ENCODE measurements around the gene FBP2. TPM values are rescaled to one million over a fixed set of nuclear protein-coding genes. Genes with fewer than 3 reads are reported as not detected.

The FBP2 gene
- total and polyA plus RNA-seq, 2 donors (not counting 1 experiment from before 2014, with no cell fraction given): not detected

Other genes starting within 250 kb of the FBP2 start
- gene PCAT7, start 38.7 kb downstream of the FBP2 start, total RNA-seq: not detected in 2 replicates
- not detected in 2 replicates for gene PCAT7, start 38.7 kb downstream of the FBP2 start, polyA plus RNA-seq
- gene FBP1, start 45.7 kb upstream of the FBP2 start, total RNA-seq: 2.8 and 3.4 TPM in 2 replicates
- 2.7 and 2.8 TPM in 2 replicates for gene FBP1, start 45.7 kb upstream of the FBP2 start, polyA plus RNA-seq
- gene AOPEP, start 132.9 kb upstream of the FBP2 start, total RNA-seq: 35.8 and 37.6 TPM in 2 replicates
- 3.9 and 5.1 TPM in 2 replicates for gene AOPEP, start 132.9 kb upstream of the FBP2 start, polyA plus RNA-seq

Measured in B cell (primary cell).